GM23338 (cell line): ENCODE results near the gene BPIFB2. TPM values are rescaled to one million over a fixed set of nuclear protein-coding genes. Genes with fewer than 3 reads are reported as not detected.

Source experiments
- ATAC-seq: fragments of 200-7000 bp; cut with Tn5 transposase; 3 replicates; pipeline ENCODE4 v1.9.1; 2020
- DNase-seq: peaks from one replicate; pipeline ENCODE4 v3.0.0-alpha.2; 2015; ENCODE audit warnings: low spot score
- H2AFZ ChIP-seq: fragments of 200-600 bp; sonication (generic); 2 replicates; pipeline ENCODE4 v1.8.0; 2016; ENCODE audit warnings: antibody characterized with exemption, mild to moderate bottlenecking, moderate library complexity
- H3F3A ChIP-seq: fragments of 200-600 bp; sonication (generic); replicated peaks from 2 replicates; pipeline ENCODE4 v1.8.0; 2017; ENCODE audit warnings: antibody characterized with exemption, mixed run types, low read depth
- H3K27ac ChIP-seq: fragments of 200-600 bp; sonication (generic); 2 replicates; pipeline ENCODE4 v1.6.1; 2016; ENCODE audit warnings: low read depth
- H3K27me3 ChIP-seq: fragments of 200-600 bp; sonication (generic); 2 replicates; pipeline ENCODE4 v1.8.0; 2016; ENCODE audit warnings: mild to moderate bottlenecking, mixed run types, moderate library complexity; ENCODE audit not compliant: insufficient read depth
- H3K36me3 ChIP-seq: fragments of 200-600 bp; sonication (generic); 2 replicates; pipeline ENCODE4 v1.8.0; 2016; ENCODE audit warnings: mild to moderate bottlenecking; ENCODE audit not compliant: insufficient read depth
- H3K4me1 ChIP-seq: fragments of 200-600 bp; sonication (generic); 2 replicates; pipeline ENCODE4 v1.8.0; 2016; ENCODE audit warnings: mild to moderate bottlenecking, moderate library complexity; ENCODE audit not compliant: insufficient read depth
- H3K4me2 ChIP-seq: fragments of 200-600 bp; sonication (generic); 2 replicates; pipeline ENCODE4 v1.7.1; 2017; ENCODE audit warnings: mixed run types
- H3K4me3 ChIP-seq: fragments of 200-600 bp; sonication (generic); 2 replicates; pipeline ENCODE4 v1.6.1; 2016; ENCODE audit warnings: mixed run types
- H3K79me2 ChIP-seq: fragments of 200-600 bp; sonication (generic); replicated peaks from 2 replicates; pipeline ENCODE4 v1.8.0; 2017; ENCODE audit warnings: mild to moderate bottlenecking; ENCODE audit not compliant: insufficient read depth
- H3K9me2 ChIP-seq: fragments of 200-600 bp; sonication (generic); 2 replicates; pipeline ENCODE4 v1.8.0; 2017; ENCODE audit not compliant: insufficient read depth
- H4K20me1 ChIP-seq: fragments of 200-600 bp; sonication (generic); replicated peaks from 2 replicates; pipeline ENCODE4 v1.8.0; 2017; ENCODE audit warnings: mild to moderate bottlenecking; ENCODE audit not compliant: insufficient read depth
- H3K27ac Mint-ChIP-seq: 2 replicates; pipeline ENCODE4 v1.8.0; 2020; ENCODE audit warnings: inconsistent platforms, mild to moderate bottlenecking, moderate library complexity, mixed read lengths
- H3K27me3 Mint-ChIP-seq: 3 replicates; pipeline ENCODE4 v1.8.0; 2022; ENCODE audit warnings: low read depth, mild to moderate bottlenecking, moderate library complexity, mixed read lengths, inconsistent platforms; ENCODE audit not compliant: insufficient read depth, poor library complexity
- H3K36me3 Mint-ChIP-seq: 3 replicates; pipeline ENCODE4 v1.8.0; 2021; ENCODE audit warnings: low read depth, mild to moderate bottlenecking, inconsistent platforms, moderate library complexity, mixed read lengths
- H3K4me1 Mint-ChIP-seq: 3 replicates; pipeline ENCODE4 v1.8.0; 2020; ENCODE audit warnings: mild to moderate bottlenecking, inconsistent platforms, mixed read lengths
- H3K4me3 Mint-ChIP-seq: 3 replicates; pipeline ENCODE4 v1.8.0; 2021; ENCODE audit warnings: moderate library complexity, mild to moderate bottlenecking, inconsistent platforms, mixed read lengths
- H3K9me3 Mint-ChIP-seq: 3 replicates; pipeline ENCODE4 v1.8.0; 2020; ENCODE audit warnings: moderate library complexity, mild to moderate bottlenecking, inconsistent platforms, mixed read lengths
- EZH2 ChIP-seq: fragments of 200-600 bp; sonication (generic); IDR thresholded peaks from one replicate; pipeline ENCODE4 v1.8.0; 2017; ENCODE audit warnings: antibody characterized with exemption, mild to moderate bottlenecking, low read depth; ENCODE audit not compliant: unreplicated experiment
- polyA plus RNA-seq: library from polyadenylated mRNA; unstranded; fragments of >200 nt; fragmentation: Nextera tagmentation; extraction: Ambion mirVana; gene quantifications from 2 replicates; pipeline ENCODE4 v1.2.1, GENCODE V29; 2016
- total RNA-seq: library from RNA; depleted of rRNA; stranded (reverse); fragments of >200 nt; shearing (Covaris generic); gene quantifications from 2 replicates; pipeline ENCODE4 v1.2.3, GENCODE V29; 2014
- TF ChIP-seq, protein P1 (sequence below): fragments of 250-450 bp; sonication (Bioruptor Pico); IDR thresholded peaks from 2 replicates; pipeline ENCODE4 v1.5.0; 2020; ENCODE audit warnings: mild to moderate bottlenecking, moderate library complexity
- TF ChIP-seq, protein P2 (sequence below), 2 experiments: fragments of 200-600 bp in 1 of 2; sonication (generic) in 1 of 2; conservative IDR thresholded peaks; 2 replicates each; pipeline versions ENCODE4 v1.5.1 to v1.6.1; 2016 to 2017; ENCODE audit warnings: antibody characterized with exemption in 2 of 2, low read depth in 2 of 2, mild to moderate bottlenecking in 2 of 2, moderate library complexity in 1 of 2

BPIFB2 gene
- total and polyA plus RNA-seq, 2 experiments from 2014 or later = not detected

DNA sequence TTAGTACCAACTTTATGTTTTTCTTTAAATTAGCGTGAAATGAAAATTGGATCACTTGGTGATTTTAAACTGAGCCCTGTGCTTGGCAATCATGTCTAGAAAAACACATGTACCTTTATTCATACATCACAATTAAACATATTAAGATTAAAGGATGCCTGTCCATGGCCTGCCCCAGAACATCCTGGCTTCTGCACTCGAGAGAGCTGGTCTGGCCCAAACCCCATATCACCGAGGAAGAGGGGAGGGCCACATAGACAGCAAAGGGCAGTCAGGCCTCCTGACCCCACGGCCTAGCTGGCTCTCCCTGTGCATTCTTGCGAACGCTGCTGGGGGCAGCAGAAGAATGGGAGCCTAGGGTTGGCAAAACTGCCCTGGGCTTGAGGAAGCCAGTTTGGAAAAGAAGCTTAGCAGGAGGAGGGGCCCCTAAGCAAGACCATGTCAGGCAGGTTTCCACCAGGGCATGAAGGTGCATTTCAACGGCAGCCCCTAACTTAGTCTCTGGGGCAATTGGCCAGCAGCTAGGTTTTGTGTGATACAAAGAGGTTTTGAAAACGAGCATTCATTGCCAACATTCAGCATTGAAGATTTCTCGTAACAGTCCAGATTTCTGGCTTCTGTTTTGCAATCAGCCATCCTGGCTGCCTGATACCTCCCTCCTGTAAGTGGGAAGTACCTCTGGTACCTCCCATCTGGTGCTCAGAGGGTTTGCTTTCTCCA is 54.8 kb downstream of the BPIFB2 start:
- Histone ChIP-seq H3K36me3 (no peaks in the 10 kb centered on the region), H3K27me3 (no peaks in the 10 kb centered on the region), H3F3A (no peaks in the 10 kb centered on the region), H3K4me3 (no peak overlapping the region), H3K27ac (no peak overlapping the region), H3K9me2 (no peaks in the 10 kb centered on the region), H3K4me1 (no peaks in the 10 kb centered on the region), H2AFZ (no peak overlapping the region), H3K4me2 (no peak overlapping the region), H3K79me2 (no peaks in the 10 kb centered on the region), H4K20me1 (no peaks in the 10 kb centered on the region)
- no peak for DNase-seq
- Mint-ChIP-seq H3K4me3 (no peak overlapping the region), H3K9me3 (no peaks in the 10 kb centered on the region; the same call in 2 of the 3 replicates), H3K36me3 (no peaks in the 10 kb centered on the region), H3K27me3 (peaks cover 8% of the 10 kb centered on the region), H3K27ac (no peak overlapping the region), H3K4me1 (no peaks in the 10 kb centered on the region; the same call in 2 of the 3 replicates)
- TF ChIP-seq, protein P1, sequence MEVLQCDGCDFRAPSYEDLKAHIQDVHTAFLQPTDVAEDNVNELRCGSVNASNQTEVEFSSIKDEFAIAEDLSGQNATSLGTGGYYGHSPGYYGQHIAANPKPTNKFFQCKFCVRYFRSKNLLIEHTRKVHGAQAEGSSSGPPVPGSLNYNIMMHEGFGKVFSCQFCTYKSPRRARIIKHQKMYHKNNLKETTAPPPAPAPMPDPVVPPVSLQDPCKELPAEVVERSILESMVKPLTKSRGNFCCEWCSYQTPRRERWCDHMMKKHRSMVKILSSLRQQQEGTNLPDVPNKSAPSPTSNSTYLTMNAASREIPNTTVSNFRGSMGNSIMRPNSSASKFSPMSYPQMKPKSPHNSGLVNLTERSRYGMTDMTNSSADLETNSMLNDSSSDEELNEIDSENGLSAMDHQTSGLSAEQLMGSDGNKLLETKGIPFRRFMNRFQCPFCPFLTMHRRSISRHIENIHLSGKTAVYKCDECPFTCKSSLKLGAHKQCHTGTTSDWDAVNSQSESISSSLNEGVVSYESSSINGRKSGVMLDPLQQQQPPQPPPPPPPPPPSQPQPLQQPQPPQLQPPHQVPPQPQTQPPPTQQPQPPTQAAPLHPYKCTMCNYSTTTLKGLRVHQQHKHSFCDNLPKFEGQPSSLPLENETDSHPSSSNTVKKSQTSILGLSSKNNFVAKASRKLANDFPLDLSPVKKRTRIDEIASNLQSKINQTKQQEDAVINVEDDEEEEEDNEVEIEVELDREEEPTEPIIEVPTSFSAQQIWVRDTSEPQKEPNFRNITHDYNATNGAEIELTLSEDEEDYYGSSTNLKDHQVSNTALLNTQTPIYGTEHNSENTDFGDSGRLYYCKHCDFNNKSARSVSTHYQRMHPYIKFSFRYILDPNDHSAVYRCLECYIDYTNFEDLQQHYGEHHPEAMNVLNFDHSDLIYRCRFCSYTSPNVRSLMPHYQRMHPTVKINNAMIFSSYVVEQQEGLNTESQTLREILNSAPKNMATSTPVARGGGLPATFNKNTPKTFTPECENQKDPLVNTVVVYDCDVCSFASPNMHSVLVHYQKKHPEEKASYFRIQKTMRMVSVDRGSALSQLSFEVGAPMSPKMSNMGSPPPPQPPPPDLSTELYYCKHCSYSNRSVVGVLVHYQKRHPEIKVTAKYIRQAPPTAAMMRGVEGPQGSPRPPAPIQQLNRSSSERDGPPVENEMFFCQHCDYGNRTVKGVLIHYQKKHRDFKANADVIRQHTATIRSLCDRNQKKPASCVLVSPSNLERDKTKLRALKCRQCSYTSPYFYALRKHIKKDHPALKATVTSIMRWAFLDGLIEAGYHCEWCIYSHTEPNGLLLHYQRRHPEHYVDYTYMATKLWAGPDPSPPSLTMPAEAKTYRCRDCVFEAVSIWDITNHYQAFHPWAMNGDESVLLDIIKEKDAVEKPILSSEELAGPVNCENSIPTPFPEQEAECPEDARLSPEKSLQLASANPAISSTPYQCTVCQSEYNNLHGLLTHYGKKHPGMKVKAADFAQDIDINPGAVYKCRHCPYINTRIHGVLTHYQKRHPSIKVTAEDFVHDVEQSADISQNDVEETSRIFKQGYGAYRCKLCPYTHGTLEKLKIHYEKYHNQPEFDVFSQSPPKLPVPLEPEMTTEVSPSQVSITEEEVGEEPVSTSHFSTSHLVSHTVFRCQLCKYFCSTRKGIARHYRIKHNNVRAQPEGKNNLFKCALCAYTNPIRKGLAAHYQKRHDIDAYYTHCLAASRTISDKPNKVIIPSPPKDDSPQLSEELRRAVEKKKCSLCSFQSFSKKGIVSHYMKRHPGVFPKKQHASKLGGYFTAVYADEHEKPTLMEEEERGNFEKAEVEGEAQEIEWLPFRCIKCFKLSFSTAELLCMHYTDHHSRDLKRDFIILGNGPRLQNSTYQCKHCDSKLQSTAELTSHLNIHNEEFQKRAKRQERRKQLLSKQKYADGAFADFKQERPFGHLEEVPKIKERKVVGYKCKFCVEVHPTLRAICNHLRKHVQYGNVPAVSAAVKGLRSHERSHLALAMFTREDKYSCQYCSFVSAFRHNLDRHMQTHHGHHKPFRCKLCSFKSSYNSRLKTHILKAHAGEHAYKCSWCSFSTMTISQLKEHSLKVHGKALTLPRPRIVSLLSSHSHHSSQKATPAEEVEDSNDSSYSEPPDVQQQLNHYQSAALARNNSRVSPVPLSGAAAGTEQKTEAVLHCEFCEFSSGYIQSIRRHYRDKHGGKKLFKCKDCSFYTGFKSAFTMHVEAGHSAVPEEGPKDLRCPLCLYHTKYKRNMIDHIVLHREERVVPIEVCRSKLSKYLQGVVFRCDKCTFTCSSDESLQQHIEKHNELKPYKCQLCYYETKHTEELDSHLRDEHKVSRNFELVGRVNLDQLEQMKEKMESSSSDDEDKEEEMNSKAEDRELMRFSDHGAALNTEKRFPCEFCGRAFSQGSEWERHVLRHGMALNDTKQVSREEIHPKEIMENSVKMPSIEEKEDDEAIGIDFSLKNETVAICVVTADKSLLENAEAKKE (CRISPR knock-in tag) = no peak
- TF ChIP-seq, protein P2, sequence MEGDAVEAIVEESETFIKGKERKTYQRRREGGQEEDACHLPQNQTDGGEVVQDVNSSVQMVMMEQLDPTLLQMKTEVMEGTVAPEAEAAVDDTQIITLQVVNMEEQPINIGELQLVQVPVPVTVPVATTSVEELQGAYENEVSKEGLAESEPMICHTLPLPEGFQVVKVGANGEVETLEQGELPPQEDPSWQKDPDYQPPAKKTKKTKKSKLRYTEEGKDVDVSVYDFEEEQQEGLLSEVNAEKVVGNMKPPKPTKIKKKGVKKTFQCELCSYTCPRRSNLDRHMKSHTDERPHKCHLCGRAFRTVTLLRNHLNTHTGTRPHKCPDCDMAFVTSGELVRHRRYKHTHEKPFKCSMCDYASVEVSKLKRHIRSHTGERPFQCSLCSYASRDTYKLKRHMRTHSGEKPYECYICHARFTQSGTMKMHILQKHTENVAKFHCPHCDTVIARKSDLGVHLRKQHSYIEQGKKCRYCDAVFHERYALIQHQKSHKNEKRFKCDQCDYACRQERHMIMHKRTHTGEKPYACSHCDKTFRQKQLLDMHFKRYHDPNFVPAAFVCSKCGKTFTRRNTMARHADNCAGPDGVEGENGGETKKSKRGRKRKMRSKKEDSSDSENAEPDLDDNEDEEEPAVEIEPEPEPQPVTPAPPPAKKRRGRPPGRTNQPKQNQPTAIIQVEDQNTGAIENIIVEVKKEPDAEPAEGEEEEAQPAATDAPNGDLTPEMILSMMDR (conservative IDR thresholded peaks at IDR 0.05; ENCODE audit: low read depth in 2 of 2) = no peak
- no peak for TF ChIP-seq EZH2
- peak; percentile 42; the same call in 2 of the 3 replicates for ATAC-seq
